ENCODE measurements around the gene RALGPS1.

RALGPS1 gene

DNA sequence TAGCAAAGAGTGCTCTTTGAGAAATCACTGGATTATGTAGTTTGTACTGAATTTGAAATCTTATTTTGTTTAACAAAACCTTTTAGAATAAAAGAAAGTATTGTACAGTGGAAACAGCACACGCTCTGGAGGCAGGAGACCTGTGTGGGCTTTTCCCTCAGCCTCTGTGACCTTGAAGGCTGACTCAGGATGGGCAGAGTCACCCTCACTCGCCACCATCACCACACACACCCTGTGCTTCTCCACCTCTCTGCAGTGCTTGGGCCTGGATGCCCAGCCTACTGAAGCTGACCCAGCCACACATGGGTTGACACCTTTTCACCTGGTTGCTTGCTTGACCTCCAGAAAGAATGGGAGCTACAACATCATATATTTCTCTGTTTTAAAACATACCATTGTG lies 188.2 kb downstream of the RALGPS1 start:
- DNase-seq (ENCODE audit: low read depth), result no peak

DNA sequence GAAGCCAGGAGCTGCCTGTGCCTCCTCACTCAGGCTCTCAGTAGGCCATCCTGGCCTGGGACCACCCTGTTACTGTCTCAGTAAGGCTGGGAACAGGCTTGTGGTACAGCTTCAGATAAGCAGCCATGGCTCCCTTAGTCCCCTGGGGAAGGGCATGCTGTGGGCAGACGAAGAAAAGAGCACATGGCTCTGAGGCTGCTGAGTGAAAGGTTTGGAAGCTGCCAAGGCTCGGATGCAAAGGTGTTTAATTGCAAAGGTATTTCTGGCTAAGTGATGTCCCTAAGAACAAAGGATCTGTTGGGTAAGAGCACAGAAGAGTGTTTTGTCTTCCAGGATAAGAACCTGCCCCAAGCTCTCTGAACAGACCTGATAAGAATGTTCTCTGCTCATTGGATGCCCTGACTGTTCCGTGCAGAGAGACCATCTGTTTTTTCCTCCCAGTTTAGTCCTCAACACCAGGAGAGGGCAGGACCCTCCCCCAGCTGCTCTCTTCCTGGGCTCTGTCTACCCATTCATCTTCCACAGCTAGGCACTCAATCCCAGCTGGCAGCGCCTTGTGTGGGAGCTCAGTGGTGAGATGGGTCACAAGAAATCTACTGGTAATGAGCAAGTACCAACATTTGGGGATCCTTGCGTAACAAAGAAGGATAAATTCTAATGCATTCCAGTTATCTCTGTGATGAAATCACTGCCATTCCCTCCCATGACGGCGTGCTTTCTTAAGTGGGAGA lies 190.2 kb downstream of the RALGPS1 start:
- DNase-seq (ENCODE audit: low read depth), result no peak

DNA sequence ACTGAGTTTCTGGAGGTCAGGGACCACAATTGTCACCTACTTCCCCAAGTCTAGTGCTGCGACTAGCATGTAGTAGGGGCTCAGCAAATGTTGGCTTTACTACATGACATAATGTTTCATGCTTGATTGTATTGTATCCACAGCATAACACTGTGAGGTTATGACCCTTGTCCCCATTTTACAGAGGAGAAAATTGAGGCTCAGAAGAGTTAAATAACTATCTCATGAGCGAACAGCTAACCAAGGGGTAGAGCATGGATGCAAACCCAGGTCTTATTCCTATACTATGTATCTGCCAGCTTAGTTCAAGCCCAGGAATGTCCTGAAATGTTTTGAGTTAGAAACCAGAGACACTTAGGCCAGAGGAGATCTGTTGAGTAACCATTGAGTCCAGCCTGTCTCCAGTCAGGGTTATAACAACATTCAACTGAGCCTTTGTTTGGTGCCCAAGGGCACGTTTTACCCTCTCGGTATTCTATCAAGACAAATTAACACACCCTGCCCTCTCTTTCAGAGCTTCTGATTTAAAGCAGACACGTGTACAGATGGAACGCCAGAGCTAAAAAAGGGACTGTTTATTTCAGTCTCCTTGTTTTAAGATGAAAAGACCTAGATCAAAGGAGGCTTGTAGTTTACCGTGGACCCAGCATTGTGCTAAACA lies 191.4 kb downstream of the RALGPS1 start:
- no peak for DNase-seq (ENCODE audit: low read depth)

DNA sequence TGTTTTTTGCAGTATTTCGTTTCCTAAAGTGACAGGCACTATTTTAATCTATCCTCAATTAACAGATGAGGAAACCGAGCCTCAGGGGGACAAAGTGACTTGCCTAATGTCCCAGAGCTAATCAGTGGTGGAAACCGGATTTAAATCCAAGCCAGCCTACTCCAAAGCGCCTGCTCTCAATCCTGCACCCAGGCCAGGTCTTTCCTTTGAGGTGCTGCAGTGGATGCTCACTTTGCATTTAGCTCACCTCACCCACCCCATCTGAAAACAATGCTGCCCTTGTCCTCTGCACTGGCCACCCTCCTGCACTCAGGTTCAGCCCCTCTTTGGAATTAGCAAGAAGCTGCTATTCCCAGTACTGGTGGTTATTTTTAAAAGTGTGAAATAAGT lies 191.9 kb downstream of the RALGPS1 start:
- DNase-seq (ENCODE audit: low read depth), result no peak

DNA sequence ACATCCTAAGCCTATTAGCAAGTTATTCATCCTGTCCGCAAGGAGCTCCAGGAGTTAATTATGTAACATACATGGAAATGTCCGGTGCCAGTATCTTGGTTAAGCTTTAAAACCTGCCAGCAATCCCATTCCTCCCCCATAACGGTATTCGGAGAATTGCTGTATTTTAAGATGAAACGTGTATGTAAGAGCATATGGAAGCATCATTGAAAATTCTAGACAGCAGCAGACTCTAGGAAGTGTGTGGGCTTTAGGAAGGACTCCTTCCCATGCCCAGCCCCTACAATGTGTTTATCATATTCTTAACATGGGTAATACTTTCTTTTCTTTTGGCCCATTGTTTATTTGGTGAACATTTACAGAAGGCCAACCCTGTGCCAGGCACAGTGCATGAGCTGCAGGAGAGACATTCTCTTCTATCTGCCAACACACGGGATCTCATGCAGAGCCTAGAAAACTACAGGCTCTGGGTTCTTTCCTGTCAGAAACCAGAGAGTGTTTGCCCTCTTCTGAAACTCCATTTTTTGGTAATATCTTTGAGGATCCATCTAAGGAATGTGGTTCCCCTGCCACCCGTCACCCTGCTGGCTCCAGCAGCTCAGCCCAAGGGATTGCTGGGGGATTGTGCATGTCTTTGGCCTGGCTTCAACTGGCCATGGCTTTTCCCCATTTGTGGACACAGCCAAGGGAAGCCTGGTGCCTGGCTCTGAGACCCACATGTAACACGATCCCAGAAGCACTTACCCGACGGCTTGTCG lies 192.8 kb downstream of the RALGPS1 start:
- DNase-seq (ENCODE audit: low read depth), result no peak

DNA sequence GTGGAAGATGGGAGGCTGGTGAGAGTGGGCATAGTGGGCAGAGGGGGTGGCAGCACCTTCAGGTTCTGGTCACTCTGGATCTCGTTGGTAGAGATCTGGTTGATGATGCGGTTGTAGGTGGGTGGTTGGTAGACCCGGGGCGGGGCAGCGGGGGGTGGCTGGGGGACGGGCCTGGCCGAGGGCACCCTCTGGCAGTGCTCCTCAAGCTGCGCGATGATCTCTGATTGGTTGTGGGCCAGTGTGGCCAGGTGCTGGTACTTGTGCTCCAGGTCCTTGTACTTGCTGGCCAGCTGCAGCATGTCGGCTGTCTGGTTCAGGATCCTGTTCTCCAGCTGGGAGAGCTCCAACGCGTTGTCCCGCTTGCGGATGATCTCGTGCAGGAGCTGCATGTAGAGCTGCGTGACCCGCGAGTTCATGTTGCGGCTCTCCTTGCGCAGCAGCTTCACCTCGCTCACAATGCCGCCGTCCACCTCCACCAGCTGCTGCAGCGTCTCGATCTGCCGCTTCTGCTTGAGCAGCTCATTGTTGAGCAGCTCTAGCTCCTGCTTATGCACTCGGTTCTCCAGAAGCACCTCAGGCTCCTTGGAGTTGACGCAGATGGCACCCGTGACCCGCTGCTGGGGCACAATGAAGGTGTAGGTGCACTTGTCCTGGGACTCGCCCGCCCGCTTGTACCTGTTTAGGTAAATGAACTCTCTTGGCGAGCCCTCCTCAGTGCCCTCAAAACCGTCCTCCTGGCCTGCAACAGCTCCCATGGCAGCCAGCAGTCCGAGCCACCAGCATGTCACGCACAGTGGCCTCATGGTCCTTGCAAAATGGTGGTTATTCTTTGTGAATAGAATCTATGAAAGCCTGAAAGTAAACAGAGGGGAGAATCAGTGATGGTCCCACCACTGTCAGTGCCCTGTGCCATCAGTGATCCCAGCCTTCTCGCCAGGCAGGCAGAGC lies 193.6 kb downstream of the RALGPS1 start:
- no peak for DNase-seq (ENCODE audit: low read depth)

DNA sequence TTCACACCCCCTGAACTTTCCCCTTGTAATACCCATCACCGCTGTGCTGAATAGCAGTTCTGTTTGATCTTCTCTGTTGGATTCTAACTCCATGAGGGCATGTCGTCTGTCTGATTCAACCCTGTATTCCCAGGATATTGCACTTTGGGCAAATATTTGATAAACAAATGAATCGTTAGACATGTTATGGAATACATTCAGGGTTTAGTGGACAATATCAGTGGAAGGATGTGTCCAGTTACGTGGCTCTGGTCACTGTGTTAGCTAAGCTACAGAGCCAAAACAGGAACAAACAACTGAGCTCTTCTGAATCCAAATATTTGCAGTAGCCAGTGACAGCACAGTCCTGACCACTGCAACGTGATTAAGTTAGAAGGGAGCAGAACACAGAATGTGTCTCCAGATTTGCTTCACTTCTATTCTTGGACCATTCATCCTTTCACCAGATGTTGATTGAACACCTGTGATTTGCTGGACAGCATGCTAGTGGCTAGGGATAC lies 194.7 kb downstream of the RALGPS1 start:
- DNase-seq (ENCODE audit: low read depth), result no peak

DNA sequence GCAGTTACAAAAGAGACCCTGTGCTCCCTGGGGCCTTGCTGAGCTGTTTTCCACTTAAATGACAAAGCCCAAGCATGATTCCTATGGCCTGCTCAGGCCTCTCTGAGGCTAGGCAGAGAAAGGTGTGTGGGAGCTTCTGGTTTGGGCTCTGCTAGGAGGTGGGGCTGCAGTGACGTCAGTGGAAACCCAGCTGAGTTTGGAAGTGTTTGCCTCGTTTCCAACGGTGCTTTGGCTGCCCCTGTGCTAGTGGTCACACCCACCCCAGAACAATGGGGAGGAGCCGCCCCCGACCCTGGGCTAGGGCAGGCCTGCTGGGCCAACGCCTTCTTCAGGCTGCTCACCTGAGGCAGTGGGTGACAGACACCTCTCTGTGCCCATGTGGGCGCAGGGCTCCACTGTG lies 197.5 kb downstream of the RALGPS1 start:
- DNase-seq (ENCODE audit: low read depth), result no peak

DNA sequence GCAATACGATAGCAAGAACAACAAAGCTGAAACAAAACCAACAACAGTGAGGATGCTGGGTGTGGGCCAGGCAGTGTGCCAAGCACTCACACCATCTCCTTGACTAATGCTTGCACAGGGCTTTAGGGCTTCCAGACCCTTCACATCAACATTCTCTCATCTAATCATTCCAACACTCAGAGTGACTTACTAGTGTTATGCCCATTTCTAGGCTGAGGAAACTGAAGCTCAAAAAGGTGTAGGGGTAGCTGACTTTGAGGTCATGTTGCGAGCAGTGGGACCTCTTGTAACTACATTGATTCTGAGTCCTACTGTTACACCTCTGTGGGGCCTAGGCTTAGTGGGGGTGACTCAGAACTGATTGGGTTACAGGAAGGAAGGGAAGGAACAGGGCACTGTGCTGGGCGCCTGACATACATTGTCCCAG lies 198.2 kb downstream of the RALGPS1 start:
- DNase-seq (ENCODE audit: low read depth), result no peak

DNA sequence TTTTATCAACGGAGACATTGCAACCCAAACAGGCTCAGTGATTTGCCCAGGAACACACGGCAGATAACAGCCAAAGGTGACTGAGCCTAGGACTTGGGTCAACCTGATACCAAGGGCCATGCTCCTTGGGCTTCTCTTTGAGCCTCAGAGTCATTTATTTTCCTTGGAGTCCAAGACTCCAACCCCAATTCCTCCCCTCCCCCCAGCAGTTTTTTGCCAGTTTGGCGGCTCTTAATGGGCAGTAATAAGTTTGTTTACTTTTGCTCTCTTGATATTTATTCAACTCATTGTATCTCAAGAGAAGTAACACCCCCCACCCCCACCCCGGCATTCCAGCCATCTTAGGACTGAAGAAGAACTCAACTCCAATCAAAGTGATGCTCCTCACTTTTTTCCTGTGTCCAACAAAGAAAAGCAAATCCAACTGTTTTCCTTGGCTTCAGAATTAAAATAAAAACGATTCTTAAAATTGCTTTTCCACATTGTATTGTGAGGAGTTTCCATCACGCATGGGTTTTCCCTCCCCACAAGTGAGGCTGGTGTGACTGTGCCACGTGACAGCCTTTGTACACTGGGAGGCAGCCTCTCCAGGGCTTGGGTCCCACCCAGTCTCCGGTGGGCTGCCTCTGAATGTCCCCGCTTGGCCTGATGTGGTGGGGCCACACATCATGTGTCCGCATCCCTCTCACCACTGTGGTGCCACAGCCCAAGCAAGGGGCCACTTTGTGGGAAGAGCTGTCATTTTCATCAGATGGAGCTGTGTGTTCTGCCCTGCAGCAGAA lies 198.8 kb downstream of the RALGPS1 start:
- DNase-seq (ENCODE audit: low read depth), result no peak

DNA sequence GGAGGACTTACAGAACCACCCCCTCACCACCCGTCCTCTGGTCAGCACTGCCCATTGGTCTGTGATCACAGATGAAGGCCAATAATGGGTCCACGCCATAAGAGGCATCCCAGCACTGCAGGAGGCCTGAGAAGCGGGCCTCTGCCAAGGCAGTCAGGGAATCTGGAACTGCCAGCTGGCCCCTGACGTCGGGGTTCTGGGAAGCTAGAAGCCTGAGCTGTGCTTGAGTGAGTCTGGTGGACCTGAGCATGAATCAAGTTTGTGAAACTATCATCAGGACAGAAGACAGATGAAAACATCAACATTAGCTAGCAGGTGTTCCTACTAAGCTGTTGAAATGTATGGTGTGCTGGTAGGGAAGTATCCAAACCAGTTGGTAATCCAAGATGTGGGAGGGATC lies 200.0 kb downstream of the RALGPS1 start:
- DNase-seq (ENCODE audit: low read depth), result no peak

DNA sequence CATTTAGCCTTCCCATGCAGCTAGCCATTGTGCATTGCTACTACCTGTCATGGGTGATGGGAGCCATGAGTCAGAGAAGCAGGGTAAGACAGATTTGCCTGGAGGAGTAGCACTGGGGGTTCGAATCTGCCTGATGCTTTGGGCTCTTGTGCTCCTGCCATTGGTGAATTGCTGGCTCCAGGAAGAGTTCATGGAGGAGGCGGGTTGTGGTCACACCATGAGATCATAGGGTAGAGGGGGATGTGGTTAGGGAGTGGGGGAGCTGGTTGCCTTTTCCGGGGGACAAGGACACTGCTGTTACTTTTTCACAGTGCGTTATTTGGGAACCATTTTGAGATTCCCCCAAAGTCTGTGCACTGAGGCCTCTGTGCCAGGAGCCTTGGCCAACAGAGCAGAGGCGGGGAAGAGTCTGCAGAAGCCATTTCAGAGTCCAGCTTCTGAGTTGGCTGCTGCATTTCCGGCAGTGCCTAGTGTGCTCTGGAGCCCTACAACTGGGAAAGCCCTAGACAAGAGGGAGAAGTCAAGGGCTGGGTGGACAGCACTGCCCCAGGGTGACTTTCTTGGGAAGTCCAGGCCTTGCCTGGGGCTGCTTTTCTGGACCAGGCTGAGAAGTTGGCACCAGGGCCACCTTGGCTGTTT lies 201.6 kb downstream of the RALGPS1 start:
- no peak for DNase-seq (ENCODE audit: low read depth)

DNA sequence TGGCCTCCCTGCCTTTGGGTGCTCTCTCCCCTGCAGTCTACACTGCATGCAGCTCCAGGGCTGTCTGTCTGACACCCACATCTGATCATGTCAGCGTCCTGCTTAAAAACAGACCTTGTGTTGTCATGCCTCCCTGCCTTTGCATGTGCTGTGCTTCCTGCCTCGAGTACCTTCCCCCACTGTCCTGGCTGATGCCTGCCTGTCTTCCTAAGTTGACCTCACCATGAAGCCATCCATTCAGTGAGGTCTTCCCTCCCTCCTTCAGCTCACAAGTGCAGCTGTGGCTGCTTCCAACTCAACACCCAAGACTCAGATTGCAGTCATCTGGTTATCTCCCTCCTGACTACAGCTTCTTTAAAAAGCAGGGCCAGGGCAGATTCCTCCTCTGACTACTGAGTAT lies 202.4 kb downstream of the RALGPS1 start:
- DNase-seq (ENCODE audit: low read depth), result no peak

DNA sequence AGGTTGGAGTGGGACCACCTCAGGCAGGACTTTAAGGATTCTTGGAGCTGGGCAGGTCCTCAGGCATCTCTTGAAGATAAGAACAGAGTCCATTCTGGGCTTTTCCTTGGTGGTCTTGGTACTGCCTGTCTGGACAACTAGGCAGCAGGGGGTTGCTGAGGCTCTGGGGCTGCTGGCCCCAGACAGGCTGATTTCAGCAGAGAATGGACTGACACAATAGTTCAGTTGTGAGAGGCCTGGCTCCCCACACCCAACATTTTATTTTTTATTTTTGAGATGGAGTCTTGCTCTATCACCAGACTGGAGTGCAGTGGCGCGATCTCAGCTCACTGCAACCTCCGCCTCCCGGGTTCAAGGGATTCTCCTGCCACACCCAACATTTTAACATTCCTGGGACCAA lies 203.2 kb downstream of the RALGPS1 start:
- DNase-seq (ENCODE audit: low read depth), result no peak

DNA sequence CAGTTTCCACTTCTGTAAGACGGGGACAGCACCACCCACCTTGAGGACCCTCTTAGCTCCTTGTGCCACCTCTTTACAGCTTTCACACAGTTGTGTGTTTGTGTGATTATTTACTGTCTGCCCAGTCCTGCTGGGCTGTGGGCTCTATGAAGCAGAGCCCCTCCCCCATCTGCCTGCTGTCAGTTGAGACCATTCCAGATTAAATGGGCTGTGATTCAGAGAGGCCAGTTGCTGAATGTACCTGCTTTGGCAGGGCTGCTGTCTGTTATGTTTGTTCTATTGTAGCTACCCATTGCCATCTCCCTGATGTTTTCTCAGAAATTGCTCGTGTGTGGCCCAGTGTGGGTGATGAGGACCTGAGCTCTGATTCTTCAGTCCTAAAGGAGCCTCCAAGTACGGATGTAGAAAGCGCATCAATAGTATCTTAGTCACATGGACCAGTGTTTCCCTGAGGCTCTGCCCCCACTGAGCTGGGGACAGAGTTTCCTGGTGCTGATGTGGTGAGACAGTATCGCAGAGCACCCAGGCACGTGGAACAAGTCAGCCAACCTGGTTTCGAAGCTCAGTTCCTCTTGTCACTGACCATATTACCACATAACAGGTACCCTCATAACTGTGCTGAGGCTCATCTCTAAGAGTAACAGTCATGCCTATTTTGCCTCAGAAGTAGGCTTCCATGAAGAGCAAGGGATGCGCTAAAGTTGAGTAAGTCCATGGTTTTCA lies 204.2 kb downstream of the RALGPS1 start:
- DNase-seq (ENCODE audit: low read depth), result no peak

DNA sequence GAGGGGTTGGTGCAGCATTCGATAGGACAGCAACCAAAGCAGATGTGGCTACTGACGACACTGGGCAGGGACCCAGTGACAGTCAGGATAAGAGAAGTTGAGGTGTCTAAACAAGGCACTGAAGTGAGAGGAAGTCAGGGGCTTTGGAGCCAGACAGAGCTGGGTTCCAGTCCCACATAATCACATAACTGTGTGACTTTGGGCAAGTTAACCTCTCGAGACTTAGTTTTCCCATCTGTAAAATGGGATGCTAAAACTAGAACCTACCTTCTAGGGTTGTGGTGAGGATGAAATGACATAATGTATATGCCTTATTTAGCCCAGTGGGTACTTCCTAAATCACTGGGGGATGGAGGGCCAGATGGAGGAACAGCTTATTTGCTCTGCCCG lies 204.7 kb downstream of the RALGPS1 start:
- no peak for DNase-seq (ENCODE audit: low read depth)

DNA sequence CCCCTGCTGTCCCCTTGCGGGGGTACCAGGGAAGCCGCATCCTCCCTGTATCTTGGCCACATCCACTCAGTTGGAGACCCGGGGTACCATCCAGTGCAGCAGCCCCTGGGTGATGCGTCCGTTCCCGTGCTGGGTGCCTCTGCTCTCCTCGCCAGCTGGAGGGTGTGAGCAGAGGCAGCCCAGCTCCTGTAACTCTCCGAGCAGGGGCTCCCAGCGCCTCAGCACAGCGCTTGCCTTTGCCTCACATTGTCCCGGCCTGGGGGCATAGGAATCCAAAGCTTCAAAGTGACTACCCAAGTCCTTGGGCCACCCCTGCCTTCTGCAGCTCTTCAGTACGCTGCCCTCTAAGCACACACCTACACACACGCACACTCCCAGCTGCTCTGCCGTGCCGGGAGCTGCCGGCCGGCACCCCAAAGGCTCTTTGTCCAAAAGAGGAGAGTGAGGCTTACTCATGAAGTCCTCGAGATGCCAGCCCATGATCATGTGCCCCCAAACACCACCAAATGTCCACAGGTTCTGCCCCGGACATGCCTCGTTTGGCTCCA lies 207.1 kb downstream of the RALGPS1 start:
- no peak for DNase-seq (ENCODE audit: low read depth)

DNA sequence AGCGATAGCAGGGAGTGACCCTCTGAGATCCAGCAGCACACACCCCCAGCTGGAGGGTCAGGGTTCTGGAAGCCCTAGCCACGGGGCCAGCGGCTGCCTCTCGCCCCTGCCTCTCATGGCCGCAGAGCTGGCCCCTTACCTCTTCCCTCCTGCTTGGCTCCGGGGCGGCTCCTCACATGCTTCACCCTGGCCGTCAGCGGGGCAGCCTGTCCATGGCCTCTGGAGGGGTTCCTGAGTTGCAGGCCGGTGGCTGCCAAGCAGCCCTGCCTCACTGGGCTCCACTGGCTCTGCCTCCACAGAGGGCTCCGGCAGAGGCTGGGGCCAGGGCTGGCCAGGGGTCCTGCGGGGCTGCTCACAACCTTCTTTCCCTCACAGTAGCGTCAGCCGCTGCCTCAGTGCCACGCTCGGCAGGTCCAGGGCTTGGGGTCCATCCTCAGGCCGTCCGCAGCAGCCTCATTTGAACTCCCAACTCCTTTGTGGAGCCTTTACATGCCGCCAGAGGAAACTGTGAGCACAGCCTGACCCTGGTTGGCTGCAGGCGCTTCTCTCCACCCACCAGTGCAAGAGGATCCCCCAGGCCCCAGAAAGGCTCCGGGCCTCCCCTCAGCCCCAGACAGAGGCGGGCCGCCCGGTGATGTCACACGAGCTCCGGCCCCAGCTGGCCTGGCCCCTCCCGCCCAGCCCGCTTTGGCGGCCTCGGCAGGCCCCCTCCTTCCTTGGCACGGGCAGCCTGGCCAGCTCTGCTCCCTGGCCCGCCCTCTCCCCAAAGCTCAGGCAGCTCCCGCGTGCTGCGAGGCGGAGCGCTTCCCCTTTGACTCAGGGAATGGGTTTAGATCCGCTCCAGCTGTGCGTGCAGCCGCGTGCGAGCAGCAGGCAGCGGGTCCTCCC lies 207.8 kb downstream of the RALGPS1 start, which contains the start of gene ANGPTL2:
TSS of gene ANGPTL2 (minus strand) at position 460 of the 888 bp plus-strand sequence. CDS start 13,904 bp downstream, outside the sequence.
- no peak for DNase-seq (ENCODE audit: low read depth)

Data from activated T-cell treated with anti-CD3 and anti-CD28 coated beads for 24 hours (primary cell).